GM18858 (cell line): ENCODE data around the gene MYEOV.

Experiments
- ATAC-seq: cut with Tn5 transposase; IDR thresholded peaks from one replicate; pipeline ENCODE4 v1.9.1; 2021; ENCODE audit not compliant: unreplicated experiment

The MYEOV gene

GRCh38 chr11:69286374-69287371 lies 7.3 kb upstream of the MYEOV start:
- no peak for ATAC-seq

GRCh38 chr11:69287968-69288882 lies 5.7 kb upstream of the MYEOV start:
- ATAC-seq, result no peak

- no peak for ATAC-seq
Measured at GRCh38 chr11:69288883-69289242, 5.1 kb upstream of the MYEOV start.

- no peak for ATAC-seq
Measured at GRCh38 chr11:69290806-69291205, 3.1 kb upstream of the MYEOV start.

GRCh38 chr11:69291459-69292110 lies 2.4 kb upstream of the MYEOV start:
- no peak for ATAC-seq

- no peak for ATAC-seq
Measured at GRCh38 chr11:69292221-69292648, 1.7 kb upstream of the MYEOV start.

- ATAC-seq, result no peak
Measured at GRCh38 chr11:69293087-69293486, 868 bp upstream of the MYEOV start.

- ATAC-seq, result no peak
Measured at GRCh38 chr11:69294571-69295078, 670 bp downstream of the MYEOV start.

- no peak for ATAC-seq
Measured at GRCh38 chr11:69295079-69295994, 1.4 kb downstream of the MYEOV start.

GRCh38 chr11:69295995-69296889 lies 2.3 kb downstream of the MYEOV start:
- ATAC-seq, result no peak

GRCh38 chr11:69296890-69297786 lies 3.2 kb downstream of the MYEOV start:
- peak; percentile 47 for ATAC-seq

- peak; percentile 15 for ATAC-seq
Measured at GRCh38 chr11:69297787-69298266, 3.9 kb downstream of the MYEOV start.

- ATAC-seq, result peak; percentile 43
Measured at GRCh38 chr11:69298267-69299022, 4.5 kb downstream of the MYEOV start.

GRCh38 chr11:69299023-69299461 lies 5.1 kb downstream of the MYEOV start:
- no peak for ATAC-seq

- no peak for ATAC-seq
Measured at GRCh38 chr11:69299572-69299971, 5.6 kb downstream of the MYEOV start.

- ATAC-seq, result no peak
Measured at GRCh38 chr11:69300120-69301060, 6.4 kb downstream of the MYEOV start.
